HG03432 (cell line): ENCODE measurements around the gene PARD3.

Experiments used
- ATAC-seq: cut with Tn5 transposase; IDR thresholded peaks from one replicate; pipeline ENCODE4 v1.9.1; 2021; ENCODE audit warnings: mild to moderate bottlenecking, moderate library complexity; ENCODE audit not compliant: unreplicated experiment

PARD3 gene

GRCh38 chr10:34323192-34323591, 491.9 kb downstream of the PARD3 start:
- no peak for ATAC-seq

GRCh38 chr10:34320265-34320664, 494.8 kb downstream of the PARD3 start:
- no peak for ATAC-seq

GRCh38 chr10:34319197-34319846, 495.8 kb downstream of the PARD3 start:
- no peak for ATAC-seq

GRCh38 chr10:34316154-34316553, 498.9 kb downstream of the PARD3 start:
- no peak for ATAC-seq

GRCh38 chr10:34314457-34314856, 500.6 kb downstream of the PARD3 start:
- no peak for ATAC-seq

GRCh38 chr10:34313888-34314287, 501.2 kb downstream of the PARD3 start:
- ATAC-seq, result no peak

- ATAC-seq, result no peak
Observed at GRCh38 chr10:34313353-34313752, 501.7 kb downstream of the PARD3 start.

GRCh38 chr10:34311679-34312078, 503.4 kb downstream of the PARD3 start:
- ATAC-seq, result no peak

GRCh38 chr10:34310234-34310633, 504.9 kb downstream of the PARD3 start:
- ATAC-seq, result no peak

- peak; percentile 79 for ATAC-seq
Observed at GRCh38 chr10:34305189-34305588, 509.9 kb downstream of the PARD3 start.

GRCh38 chr10:34303022-34303421, 512.1 kb downstream of the PARD3 start:
- ATAC-seq, result no peak

GRCh38 chr10:34299105-34299611, 515.9 kb downstream of the PARD3 start:
- peak; percentile 72 for ATAC-seq

- ATAC-seq, result no peak
Observed at GRCh38 chr10:34298346-34298818, 516.7 kb downstream of the PARD3 start.

- no peak for ATAC-seq
Observed at GRCh38 chr10:34297541-34298345, 517.4 kb downstream of the PARD3 start.

- ATAC-seq, result no peak
Observed at GRCh38 chr10:34295142-34295548, 520.0 kb downstream of the PARD3 start.

GRCh38 chr10:34294137-34294536, 521.0 kb downstream of the PARD3 start:
- no peak for ATAC-seq

GRCh38 chr10:34292675-34293074, 522.4 kb downstream of the PARD3 start:
- no peak for ATAC-seq

GRCh38 chr10:34292194-34292565, 522.9 kb downstream of the PARD3 start:
- ATAC-seq, result no peak

- peak; percentile 88 for ATAC-seq
Observed at GRCh38 chr10:34291466-34292193, 523.5 kb downstream of the PARD3 start.

GRCh38 chr10:34290412-34291081, 524.5 kb downstream of the PARD3 start:
- ATAC-seq, result no peak

GRCh38 chr10:34288634-34289033, 526.5 kb downstream of the PARD3 start:
- ATAC-seq, result no peak
